ENCODE results near the gene GSG1L. TPM values are rescaled to one million over a fixed set of nuclear protein-coding genes. Genes with fewer than 3 reads are reported as not detected.

The GSG1L gene
- total and polyA plus RNA-seq, 2 of the 13 experiments (the other 11 are each of a cell fraction or from before 2014, with no cell fraction given), result not detected

- H3K27ac ChIP-seq (ENCODE audit: extremely low read length, insufficient read depth, low read length), result no peak overlapping the region
- no peak for TF ChIP-seq ZNF557 (CRISPR knock-in tag; IDR thresholded peaks at IDR 0.05)
- no peak for TF ChIP-seq ELK4 (CRISPR knock-in tag; IDR thresholded peaks at IDR 0.05; ENCODE audit: borderline replicate concordance)
- TF ChIP-seq, protein P1, sequence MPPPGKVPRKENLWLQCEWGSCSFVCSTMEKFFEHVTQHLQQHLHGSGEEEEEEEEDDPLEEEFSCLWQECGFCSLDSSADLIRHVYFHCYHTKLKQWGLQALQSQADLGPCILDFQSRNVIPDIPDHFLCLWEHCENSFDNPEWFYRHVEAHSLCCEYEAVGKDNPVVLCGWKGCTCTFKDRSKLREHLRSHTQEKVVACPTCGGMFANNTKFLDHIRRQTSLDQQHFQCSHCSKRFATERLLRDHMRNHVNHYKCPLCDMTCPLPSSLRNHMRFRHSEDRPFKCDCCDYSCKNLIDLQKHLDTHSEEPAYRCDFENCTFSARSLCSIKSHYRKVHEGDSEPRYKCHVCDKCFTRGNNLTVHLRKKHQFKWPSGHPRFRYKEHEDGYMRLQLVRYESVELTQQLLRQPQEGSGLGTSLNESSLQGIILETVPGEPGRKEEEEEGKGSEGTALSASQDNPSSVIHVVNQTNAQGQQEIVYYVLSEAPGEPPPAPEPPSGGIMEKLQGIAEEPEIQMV (CRISPR knock-in tag; IDR thresholded peaks at IDR 0.05; ENCODE audit: low read depth), result no peak
- no peak for TF ChIP-seq ESRRA (CRISPR knock-in tag; IDR thresholded peaks at IDR 0.05; ENCODE audit: low read depth)
- no peak for TF ChIP-seq ZNF205 (CRISPR knock-in tag; IDR thresholded peaks at IDR 0.05)
- TF ChIP-seq ZNF75D (CRISPR knock-in tag; IDR thresholded peaks at IDR 0.05; ENCODE audit: borderline replicate concordance), result no peak
- TF ChIP-seq MED8 (CRISPR knock-in tag; IDR thresholded peaks at IDR 0.05; ENCODE audit: insufficient replicate concordance), result no peak
- no peak for TF ChIP-seq UBTF (CRISPR knock-in tag; IDR thresholded peaks at IDR 0.05)
- no peak for TF ChIP-seq ZNF256 (CRISPR knock-in tag; conservative IDR thresholded peaks at IDR 0.05)
- TF ChIP-seq SNAI1 (CRISPR knock-in tag; IDR thresholded peaks at IDR 0.05; ENCODE audit: borderline replicate concordance), result no peak
- TF ChIP-seq ZNF800 (CRISPR knock-in tag; IDR thresholded peaks at IDR 0.05), result no peak
- TF ChIP-seq HOXA5 (CRISPR knock-in tag; IDR thresholded peaks at IDR 0.05), result no peak
- no peak for TF ChIP-seq PHF21A (CRISPR knock-in tag; IDR thresholded peaks at IDR 0.05)
- TF ChIP-seq, protein P2, sequence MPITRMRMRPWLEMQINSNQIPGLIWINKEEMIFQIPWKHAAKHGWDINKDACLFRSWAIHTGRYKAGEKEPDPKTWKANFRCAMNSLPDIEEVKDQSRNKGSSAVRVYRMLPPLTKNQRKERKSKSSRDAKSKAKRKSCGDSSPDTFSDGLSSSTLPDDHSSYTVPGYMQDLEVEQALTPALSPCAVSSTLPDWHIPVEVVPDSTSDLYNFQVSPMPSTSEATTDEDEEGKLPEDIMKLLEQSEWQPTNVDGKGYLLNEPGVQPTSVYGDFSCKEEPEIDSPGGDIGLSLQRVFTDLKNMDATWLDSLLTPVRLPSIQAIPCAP (CRISPR knock-in tag; IDR thresholded peaks at IDR 0.05; ENCODE audit: low read depth), result no peak
- TF ChIP-seq, protein P3, sequence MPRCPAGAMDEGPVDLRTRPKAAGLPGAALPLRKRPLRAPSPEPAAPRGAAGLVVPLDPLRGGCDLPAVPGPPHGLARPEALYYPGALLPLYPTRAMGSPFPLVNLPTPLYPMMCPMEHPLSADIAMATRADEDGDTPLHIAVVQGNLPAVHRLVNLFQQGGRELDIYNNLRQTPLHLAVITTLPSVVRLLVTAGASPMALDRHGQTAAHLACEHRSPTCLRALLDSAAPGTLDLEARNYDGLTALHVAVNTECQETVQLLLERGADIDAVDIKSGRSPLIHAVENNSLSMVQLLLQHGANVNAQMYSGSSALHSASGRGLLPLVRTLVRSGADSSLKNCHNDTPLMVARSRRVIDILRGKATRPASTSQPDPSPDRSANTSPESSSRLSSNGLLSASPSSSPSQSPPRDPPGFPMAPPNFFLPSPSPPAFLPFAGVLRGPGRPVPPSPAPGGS (CRISPR knock-in tag; IDR thresholded peaks at IDR 0.05), result no peak
- no peak for TF ChIP-seq ZSCAN9 (CRISPR knock-in tag; IDR thresholded peaks at IDR 0.05; ENCODE audit: borderline replicate concordance)
- no peak for TF ChIP-seq JDP2 (CRISPR knock-in tag; IDR thresholded peaks at IDR 0.05; ENCODE audit: borderline replicate concordance)
These were observed 314.0 kb downstream of the GSG1L start for GRCh38 chr16:27749547-27749875.

More at GRCh38 chr16:27749547-27749875, 314.0 kb downstream of the GSG1L start:
- H3K9ac ChIP-seq (ENCODE audit: insufficient read depth, low read depth, low read length), result no peak overlapping the region
- WGBS (ENCODE audit: low lambda C conversion rate), result 92% methylated on average over 16 of the region's 16 CpGs
- intact Hi-C loops (cut with micrococcal nuclease; ENCODE audit: unreplicated experiment), result no loop called here
- no peaks in the 10 kb centered on the region for H3K79me2 ChIP-seq (ENCODE audit: insufficient read depth, low read length)
- no peak overlapping the region for H3K4me3 ChIP-seq (replicated peaks in 1 of 3; ENCODE audit: insufficient read depth in 1 of 3, low read depth in 2 of 3, low read length in 3 of 3)
- H3K4me1 ChIP-seq (ENCODE audit: insufficient read depth, low read length), result no peaks in the 10 kb centered on the region
- no peaks in the 10 kb centered on the region for H3K27me3 ChIP-seq (ENCODE audit: control insufficient read depth in 1 of 2, insufficient read depth in 2 of 2, low read length in 2 of 2)
- FAIRE-seq (no peak), DNase-seq (ENCODE audit: low spot score) (no peak), ATAC-seq (no peak)
- H3K4me2 ChIP-seq (ENCODE audit: low read depth, low read length), result no peak overlapping the region
- CTCF ChIA-PET (ENCODE audit: low intra/inter-chr PET ratio, low total read pairs), result no interaction called here
- H2AFZ ChIP-seq (ENCODE audit: low read length), result no peak overlapping the region
- POLR2A ChIA-PET, result no interaction called here
- BruUV-seq (replicated peaks), result no TSS peak
- H3K9me3 ChIP-seq (ENCODE audit: low read length), result no peaks in the 10 kb centered on the region
- in situ Hi-C loops (cut with HindIII; ENCODE audit: extremely low pct_ligation_motif_present, low pct_unique_long_range_greater_than_20kb), result no loop called here
- H4K20me1 ChIP-seq (ENCODE audit: insufficient read depth, low read length), result no peaks in the 10 kb centered on the region
- no peaks in the 10 kb centered on the region; a peak in 1 of 5 replicates for H3K36me3 ChIP-seq (replicated peaks in 1 of 2; ENCODE audit: control insufficient read depth in 1 of 2, insufficient read depth in 2 of 2, low read length in 2 of 2)

All from HepG2 (cell line).